ENCODE data around the gene SELENON. TPM values are rescaled to one million over a fixed set of nuclear protein-coding genes. Genes with fewer than 3 reads are reported as not detected.

The SELENON gene
- total and polyA plus RNA-seq, 9 of the 15 experiments (the other 6 are each of a cell fraction or from before 2014, with no cell fraction given), result 0.43 to 26.7 (median 7.0) TPM

- no peak for TF ChIP-seq ZNF644 (tag; IDR thresholded peaks at IDR 0.05; ENCODE audit: low read depth)
- TF ChIP-seq CREB5 (CRISPR knock-in tag; IDR thresholded peaks at IDR 0.05), result no peak
- TF ChIP-seq ARID1B (IDR thresholded peaks at IDR 0.05), result peak; percentile 57; the same call in 1 of the 2 replicates
- TF ChIP-seq TCF3 (CRISPR knock-in tag; IDR thresholded peaks at IDR 0.05), result peak; percentile 41
- TF ChIP-seq ZNF512 (tag; IDR thresholded peaks at IDR 0.05), result no peak
- TF ChIP-seq ZNF668 (CRISPR knock-in tag; IDR thresholded peaks at IDR 0.05), result no peak
- TF ChIP-seq ZNF77 (CRISPR knock-in tag; IDR thresholded peaks at IDR 0.05), result no peak
- no peak for TF ChIP-seq SETDB1 (IDR thresholded peaks at IDR 0.05; ENCODE audit: low read length)
- no peak for TF ChIP-seq ETV1 (tag; conservative IDR thresholded peaks at IDR 0.05; ENCODE audit: low read depth)
- no peak for TF ChIP-seq MYBL2 (IDR thresholded peaks at IDR 0.05; ENCODE audit: low read depth)
- no peak for TF ChIP-seq MYBL2 (CRISPR knock-in tag; IDR thresholded peaks at IDR 0.05; ENCODE audit: borderline replicate concordance)
- TF ChIP-seq SMARCC2 (IDR thresholded peaks at IDR 0.05; ENCODE audit: low read depth), result no peak
- TF ChIP-seq NELFE (IDR thresholded peaks at IDR 0.05; ENCODE audit: insufficient read depth, insufficient read length), result no peak
- 0 out of 2 replicates have a peak, but pooled peaks have one; percentile 64 for TF ChIP-seq ESRRA (IDR thresholded peaks at IDR 0.05; ENCODE audit: borderline replicate concordance, low read depth)
- no peak for TF ChIP-seq ZZZ3 (IDR thresholded peaks at IDR 0.05)
- TF ChIP-seq KAT8 (IDR thresholded peaks at IDR 0.05; ENCODE audit: low read depth), result no peak
- no peak for TF ChIP-seq BCOR (IDR thresholded peaks at IDR 0.05)
- no peak for TF ChIP-seq PURB (CRISPR knock-in tag; IDR thresholded peaks at IDR 0.05; ENCODE audit: low read depth)
- no peak for TF ChIP-seq NCOR1 (IDR thresholded peaks at IDR 0.05)
- TF ChIP-seq SRSF9 (IDR thresholded peaks at IDR 0.05; ENCODE audit: borderline replicate concordance, low read depth, low read length), result no peak
- no peak for TF ChIP-seq NR2C1 (IDR thresholded peaks at IDR 0.05)
- no peak for TF ChIP-seq NR2C1 (tag; IDR thresholded peaks at IDR 0.05)
- TF ChIP-seq TEAD2 (tag; IDR thresholded peaks at IDR 0.05), result no peak
- no peak for TF ChIP-seq KLF16 (IDR thresholded peaks at IDR 0.05)
- TF ChIP-seq, protein P1, sequence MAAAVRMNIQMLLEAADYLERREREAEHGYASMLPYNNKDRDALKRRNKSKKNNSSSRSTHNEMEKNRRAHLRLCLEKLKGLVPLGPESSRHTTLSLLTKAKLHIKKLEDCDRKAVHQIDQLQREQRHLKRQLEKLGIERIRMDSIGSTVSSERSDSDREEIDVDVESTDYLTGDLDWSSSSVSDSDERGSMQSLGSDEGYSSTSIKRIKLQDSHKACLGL (CRISPR knock-in tag; IDR thresholded peaks at IDR 0.05; ENCODE audit: borderline replicate concordance, poor library complexity, severe bottlenecking), result no peak
- no peak for TF ChIP-seq DIDO1 (tag; IDR thresholded peaks at IDR 0.05; ENCODE audit: low read depth)
- no peak for TF ChIP-seq ZBTB1 (CRISPR knock-in tag; IDR thresholded peaks at IDR 0.05; ENCODE audit: borderline replicate concordance, low read depth)
- TF ChIP-seq CHD4 (IDR thresholded peaks at IDR 0.05; ENCODE audit: insufficient read depth, insufficient replicate concordance, low read depth, low read length, poor library complexity, severe bottlenecking), result no peak
Observed at GRCh38 chr1:25831569-25832196, 31.7 kb downstream of the SELENON start (continued).

All from K562 (cell line).